Spleen (tissue), 7 donors: ENCODE results near the gene CRYBG1.

Experiments
- CTCF ChIP-seq, 11 experiments: fragments of 200-600 bp in 7 of 11; fragments of 450-650 bp in 4 of 11; sonication (generic) in 4 of 11; IDR thresholded peaks in 8 of 11; conservative IDR thresholded peaks in 3 of 11; 1 replicate in 7 of 11; 2 replicates in 4 of 11; pipeline versions ENCODE4 v1.4.0 to v1.8.0; 2016 to 2021; ENCODE audit warnings: antibody characterized with exemption in 11 of 11, inconsistent platforms in 4 of 11, mild to moderate bottlenecking in 1 of 11
- POLR2A ChIP-seq, 3 donors: fragments of 450-650 bp; IDR thresholded peaks; one replicate each; pipeline ENCODE4 v1.5.1; 2017; ENCODE audit warnings: antibody characterized with exemption in 3 of 3, mild to moderate bottlenecking in 1 of 3
- POLR2AphosphoS5 ChIP-seq, 3 donors: sonication (generic); formaldehyde crosslinking; IDR thresholded peaks; one replicate each; pipeline ENCODE4 v1.5.1; 2017; ENCODE audit warnings: antibody characterized with exemption in 3 of 3
- donor health status: DM: no; HTN: no; CAD: no; lungs with moderate emphysema.
- donor health status: DM: no; HTN: no; CAD: no.
- donor health status: DM: no; HTN: no; CAD: no.

- TF ChIP-seq CTCF (IDR thresholded peaks at IDR 0.05 in 8 of 11, conservative IDR thresholded peaks at IDR 0.05 in 3 of 11) (peak; percentile 43 to 67 (median 62)), POLR2AphosphoS5 (IDR thresholded peaks at IDR 0.05) (no peak), POLR2A (IDR thresholded peaks at IDR 0.05) (no peak)
These were observed 25.7 kb upstream of the CRYBG1 start for GRCh38 chr6:106334646-106335448.
